Muscle of leg (tissue), 11 donors: ENCODE data around the gene OR8A1. TPM values are rescaled to one million over a fixed set of nuclear protein-coding genes. Genes with fewer than 3 reads are reported as not detected.
A peak's percentile ranks its signal among the peaks of the same experiment; 100 is the strongest.

ENCODE experiments used
- DNase-seq: peaks from one replicate; pipeline ENCODE4 v3.0.0; 2013
- H3K27ac ChIP-seq: one replicate; pipeline ENCODE4 v1.5.1; 2013; ENCODE audit warnings: mild to moderate bottlenecking, low read length, control low read depth
- H3K27me3 ChIP-seq: one replicate; pipeline ENCODE4 v1.6.1; 2013; ENCODE audit warnings: low read length; ENCODE audit not compliant: control insufficient read depth, insufficient read depth
- H3K36me3 ChIP-seq: one replicate; pipeline ENCODE4 v1.6.1; 2013; ENCODE audit warnings: low read length; ENCODE audit not compliant: control insufficient read depth, insufficient read depth
- H3K4me1 ChIP-seq: one replicate; pipeline ENCODE4 v1.6.1; 2013; ENCODE audit warnings: low read length; ENCODE audit not compliant: control insufficient read depth, insufficient read depth
- H3K4me3 ChIP-seq: one replicate; pipeline ENCODE4 v1.5.1; 2013; ENCODE audit warnings: low read length, control low read depth
- H3K9me3 ChIP-seq: replicated peaks from 2 replicates; pipeline ENCODE4 v1.6.1; 2013; ENCODE audit warnings: low read depth, low read length; ENCODE audit not compliant: control insufficient read depth
- WGBS: methylation state at CpG from one replicate; pipeline ENCODE4 v1.1.5; 2013; ENCODE audit warnings: missing lambda C conversion rate; ENCODE audit not compliant: insufficient coverage; 5-methylcytosine and 5-hydroxymethylcytosine counted together
- polyA plus RNA-seq, 8 donors: library from polyadenylated mRNA; unstranded; fragments of 120-200 nt; gene quantifications; one replicate each; pipeline versions ENCODE4 v1.2.1 to v1.2.3, GENCODE V29; 2013; ENCODE audit warnings: inconsistent platforms in 1 of 8, low replicate concordance in 1 of 8; ENCODE audit not compliant: insufficient read length in 8 of 8, insufficient read depth in 1 of 8
- total RNA-seq: library from RNA; stranded (reverse); fragments of 120-200 nt; gene quantifications from one replicate; pipeline ENCODE4 v1.2.4, GENCODE V29; 2013

Gene OR8A1
- total and polyA plus RNA-seq, 9 donors = 0.09 to 0.71 (median 0.24) TPM

DNA sequence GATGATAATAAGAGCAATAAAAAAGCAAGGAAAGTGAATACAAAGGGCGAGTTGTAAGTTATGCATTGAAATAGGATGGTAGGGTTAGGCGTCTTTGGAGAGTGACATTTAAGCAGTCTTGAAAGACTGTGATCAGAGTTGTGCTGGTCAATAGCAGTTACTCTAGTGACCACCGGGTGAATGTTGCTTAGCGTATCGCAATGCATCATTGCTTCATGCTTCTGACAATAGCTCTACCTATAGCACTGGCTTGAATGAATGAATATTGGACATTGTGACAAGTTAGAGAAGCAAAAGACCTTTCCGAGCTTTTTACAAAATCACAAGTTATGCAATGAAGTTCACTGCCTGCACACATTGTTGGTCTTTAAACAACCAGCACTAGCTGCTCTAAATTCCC, 18.6 kb upstream of the OR8A1 start:
- no peak for DNase-seq
- H3K27me3 ChIP-seq = no peaks in the 10 kb centered on the region
- H3K9me3 ChIP-seq = no peaks in the 10 kb centered on the region
- WGBS = no CpG with 5 or more reads among the region's 6 CpGs
- no peak overlapping the region for H3K4me3 ChIP-seq
- H3K27ac ChIP-seq = no peak overlapping the region
- H3K36me3 ChIP-seq = no peaks in the 10 kb centered on the region
- no peaks in the 10 kb centered on the region for H3K4me1 ChIP-seq

DNA sequence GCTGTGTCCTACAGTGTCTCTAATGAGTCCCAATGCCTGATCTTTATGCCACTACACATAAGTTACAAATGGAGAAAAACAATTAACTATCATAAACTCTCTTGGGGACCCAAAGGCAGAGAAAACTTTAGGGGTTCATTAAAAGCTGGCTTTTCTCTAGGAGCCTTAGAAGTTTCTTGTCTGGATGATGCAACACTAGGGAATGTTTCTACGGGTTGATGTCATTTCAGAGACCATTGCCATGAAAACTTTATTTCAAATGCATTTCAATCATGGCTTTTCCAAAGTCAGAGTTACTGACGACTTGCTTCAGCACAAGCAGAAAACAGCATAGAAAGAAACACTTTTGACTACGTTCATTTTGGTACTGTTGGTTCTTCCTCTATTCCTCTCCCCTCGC, 17.8 kb upstream of the OR8A1 start:
- Histone ChIP-seq H3K27ac (no peak overlapping the region), H3K27me3 (no peaks in the 10 kb centered on the region), H3K9me3 (no peaks in the 10 kb centered on the region), H3K36me3 (no peaks in the 10 kb centered on the region), H3K4me1 (no peaks in the 10 kb centered on the region), H3K4me3 (no peak overlapping the region)
- WGBS = 63% methylated on average over 1 of the region's 4 CpGs
- DNase-seq = no peak

DNA sequence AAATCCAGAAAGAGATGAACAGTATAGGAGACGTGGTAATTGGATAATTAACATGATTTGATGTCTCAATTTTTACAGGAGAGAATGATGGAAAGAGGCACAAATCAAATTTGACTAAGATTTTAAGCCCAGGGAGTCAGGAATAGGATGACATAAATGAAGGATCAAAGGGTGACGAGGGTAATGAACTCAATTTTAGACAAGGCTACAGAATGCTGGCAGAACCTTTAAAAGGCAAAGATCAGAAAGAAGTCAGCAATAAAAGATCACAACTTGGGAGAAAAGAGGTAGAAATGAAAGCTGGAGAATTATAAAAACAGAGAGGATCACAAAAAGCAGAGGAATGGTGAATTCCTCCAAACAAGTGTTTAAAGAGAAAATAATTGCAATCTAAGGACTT, 13.0 kb upstream of the OR8A1 start:
- H3K4me3 ChIP-seq = no peak overlapping the region
- no peak overlapping the region for H3K27ac ChIP-seq
- WGBS = 29% methylated on average over 2 of the region's 2 CpGs
- no peaks in the 10 kb centered on the region for H3K9me3 ChIP-seq
- no peaks in the 10 kb centered on the region for H3K27me3 ChIP-seq
- no peaks in the 10 kb centered on the region for H3K4me1 ChIP-seq
- H3K36me3 ChIP-seq = no peaks in the 10 kb centered on the region
- DNase-seq = no peak

DNA sequence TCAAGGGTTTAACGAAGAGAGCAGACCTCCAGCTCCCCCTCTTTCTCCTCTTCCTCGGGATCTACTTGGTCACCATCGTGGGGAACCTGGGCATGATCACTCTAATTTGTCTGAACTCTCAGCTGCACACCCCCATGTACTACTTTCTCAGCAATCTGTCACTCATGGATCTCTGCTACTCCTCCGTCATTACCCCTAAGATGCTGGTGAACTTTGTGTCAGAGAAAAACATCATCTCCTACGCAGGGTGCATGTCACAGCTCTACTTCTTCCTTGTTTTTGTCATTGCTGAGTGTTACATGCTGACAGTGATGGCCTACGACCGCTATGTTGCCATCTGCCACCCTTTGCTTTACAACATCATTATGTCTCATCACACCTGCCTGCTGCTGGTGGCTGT, 363 bp downstream of the OR8A1 start:
- no peaks in the 10 kb centered on the region for H3K9me3 ChIP-seq
- no peaks in the 10 kb centered on the region for H3K27me3 ChIP-seq
- H3K4me1 ChIP-seq = no peaks in the 10 kb centered on the region
- WGBS = 73% methylated on average over 6 of the region's 7 CpGs
- no peak overlapping the region for H3K27ac ChIP-seq
- no peak overlapping the region for H3K4me3 ChIP-seq
- DNase-seq = no peak
- H3K36me3 ChIP-seq = no peaks in the 10 kb centered on the region

DNA sequence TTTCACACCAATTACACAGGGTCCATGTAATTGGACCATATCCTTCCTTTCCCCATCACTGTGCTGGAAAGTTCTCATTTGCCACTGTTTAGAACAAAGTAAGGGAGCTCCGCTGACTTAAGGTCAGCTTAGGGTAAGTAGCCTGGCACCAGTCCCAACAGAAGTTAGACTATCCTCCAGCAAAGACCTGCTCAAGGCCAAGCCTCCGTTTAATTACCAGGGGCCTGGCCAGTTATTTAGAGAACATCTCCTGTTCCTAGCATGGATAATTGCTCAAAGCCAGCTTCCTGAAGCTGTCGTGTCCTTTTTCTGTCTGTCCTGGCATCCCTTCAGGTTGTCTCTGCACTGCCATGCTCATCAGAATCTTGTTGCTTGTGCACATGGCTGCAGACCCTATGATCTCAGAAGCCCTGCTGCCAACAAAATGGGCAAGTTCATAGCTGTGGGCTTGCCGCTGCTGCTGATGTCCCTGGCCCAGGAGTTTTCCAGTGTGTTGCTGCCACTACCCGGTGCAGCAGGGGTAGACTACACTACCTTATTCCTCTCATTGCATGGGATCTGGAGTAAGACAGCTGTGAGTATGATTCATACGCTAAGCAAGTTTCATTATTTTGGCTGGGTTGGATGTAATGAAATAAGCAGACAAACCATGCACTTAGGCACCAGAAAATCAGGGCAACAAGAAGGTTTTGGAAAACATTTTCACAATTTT, 8.1 kb downstream of the OR8A1 start:
- Histone ChIP-seq H3K4me1 (peaks cover 10% of the 10 kb centered on the region), H3K27ac (no peak overlapping the region), H3K27me3 (no peaks in the 10 kb centered on the region), H3K9me3 (no peaks in the 10 kb centered on the region), H3K36me3 (no peaks in the 10 kb centered on the region), H3K4me3 (no peak overlapping the region)
- peak; percentile 61 for DNase-seq
- WGBS = 47% methylated on average over 3 of the region's 6 CpGs

DNA sequence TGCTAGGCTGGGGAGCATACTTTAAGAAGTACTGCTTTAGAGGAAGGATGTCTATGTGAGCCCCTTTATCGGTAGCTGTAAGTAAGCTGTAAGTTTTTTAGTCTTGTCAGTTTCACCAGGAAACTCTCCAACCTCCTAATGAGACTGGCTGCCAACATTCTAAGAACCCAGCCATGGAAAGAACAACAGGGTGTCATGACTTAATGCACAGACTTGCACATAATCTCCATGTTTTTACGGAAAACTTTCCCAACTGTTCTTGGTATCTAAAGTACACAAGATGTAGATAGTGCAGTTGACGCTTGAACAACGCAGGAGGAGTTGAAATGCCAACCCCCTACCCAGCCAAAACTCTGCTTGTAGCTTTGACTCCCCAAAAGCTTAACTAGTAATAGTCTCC, 9.0 kb downstream of the OR8A1 start:
- Histone ChIP-seq H3K27me3 (no peaks in the 10 kb centered on the region), H3K4me3 (no peak overlapping the region), H3K9me3 (no peaks in the 10 kb centered on the region), H3K36me3 (no peaks in the 10 kb centered on the region), H3K27ac (no peak overlapping the region), H3K4me1 (peaks cover 10% of the 10 kb centered on the region)
- WGBS = no CpG with 5 or more reads among the region's 4 CpGs
- DNase-seq = no peak

DNA sequence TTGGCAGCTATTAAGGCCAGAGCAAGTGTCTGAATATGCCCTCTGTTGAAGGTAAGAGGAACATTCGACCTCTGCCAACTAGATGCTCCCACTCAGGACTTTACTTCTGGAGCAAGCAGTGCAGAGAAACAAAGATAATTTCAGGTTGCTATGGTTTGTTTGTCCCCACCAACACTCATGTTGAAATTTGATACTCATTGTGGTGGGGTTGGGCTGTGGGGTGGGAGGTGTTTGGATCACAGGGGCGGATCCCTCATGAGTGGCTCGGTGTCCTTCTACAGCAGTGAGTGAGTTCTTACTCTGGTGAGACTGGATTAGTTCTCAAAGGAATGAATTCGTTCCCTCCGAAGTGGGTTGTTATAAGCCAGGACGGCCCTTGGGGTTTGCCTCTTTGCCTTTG, 12.0 kb downstream of the OR8A1 start:
- H3K4me3 ChIP-seq = no peak overlapping the region
- WGBS = 93% methylated on average over 3 of the region's 6 CpGs

DNA sequence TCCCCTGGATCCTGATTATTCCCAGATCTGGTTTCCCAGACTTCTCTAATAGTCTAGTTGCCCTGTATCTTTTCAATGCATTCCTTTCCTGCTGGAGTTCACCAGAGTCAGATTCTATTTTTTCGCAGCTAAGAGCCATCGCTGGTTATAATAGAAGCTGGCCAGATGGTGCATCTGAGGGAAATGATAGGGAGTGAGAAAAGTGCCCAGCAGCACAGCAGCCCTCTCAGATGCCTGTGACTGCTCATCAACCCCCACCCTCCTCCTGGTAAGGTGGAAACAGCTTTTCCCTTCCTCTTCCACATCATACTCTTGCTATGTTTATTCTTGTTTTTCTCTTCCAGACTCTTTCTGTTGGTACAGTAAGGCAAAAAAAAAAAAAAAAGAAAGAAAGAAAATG, 12.8 kb downstream of the OR8A1 start:
- no peak overlapping the region for H3K27ac ChIP-seq
- peaks cover 7% of the 10 kb centered on the region for H3K4me1 ChIP-seq
- H3K27me3 ChIP-seq = no peaks in the 10 kb centered on the region
- no CpG with 5 or more reads among the region's 2 CpGs for WGBS
- no peaks in the 10 kb centered on the region for H3K36me3 ChIP-seq
- no peaks in the 10 kb centered on the region for H3K9me3 ChIP-seq
- DNase-seq = no peak
- no peak overlapping the region for H3K4me3 ChIP-seq

More for the DNA sequence above, 12.0 kb downstream of the OR8A1 start:
- H3K36me3 ChIP-seq = no peaks in the 10 kb centered on the region
- H3K27me3 ChIP-seq = no peaks in the 10 kb centered on the region
- no peak overlapping the region for H3K27ac ChIP-seq
- H3K9me3 ChIP-seq = no peaks in the 10 kb centered on the region
- H3K4me1 ChIP-seq = peaks cover 10% of the 10 kb centered on the region
- DNase-seq = peak; percentile 4

DNA sequence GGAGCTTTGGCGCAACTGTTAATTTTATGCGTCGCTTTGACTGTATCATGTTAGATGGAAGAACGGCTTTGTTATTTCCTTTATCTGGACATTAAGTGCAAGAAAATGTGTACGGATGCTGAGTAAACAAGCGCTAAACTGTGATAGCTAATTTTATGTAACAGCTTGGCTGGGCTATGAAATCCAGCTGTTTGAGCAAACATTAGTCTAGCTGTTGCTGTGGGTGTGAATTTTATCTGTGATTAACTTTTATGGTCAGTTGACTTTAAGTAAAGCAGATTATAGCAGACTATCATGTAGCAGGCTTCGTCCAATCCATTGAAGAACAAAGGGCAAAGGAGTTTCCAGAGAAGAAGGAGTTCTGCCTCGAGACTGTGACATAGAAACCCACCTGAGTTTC, 14.0 kb downstream of the OR8A1 start:
- H3K4me3 ChIP-seq = no peak overlapping the region
- H3K9me3 ChIP-seq = no peaks in the 10 kb centered on the region
- DNase-seq = no peak
- H3K36me3 ChIP-seq = no peaks in the 10 kb centered on the region
- H3K27ac ChIP-seq = no peak overlapping the region
- no peaks in the 10 kb centered on the region for H3K27me3 ChIP-seq
- 91% methylated on average over 6 of the region's 8 CpGs for WGBS
- no peaks in the 10 kb centered on the region for H3K4me1 ChIP-seq

DNA sequence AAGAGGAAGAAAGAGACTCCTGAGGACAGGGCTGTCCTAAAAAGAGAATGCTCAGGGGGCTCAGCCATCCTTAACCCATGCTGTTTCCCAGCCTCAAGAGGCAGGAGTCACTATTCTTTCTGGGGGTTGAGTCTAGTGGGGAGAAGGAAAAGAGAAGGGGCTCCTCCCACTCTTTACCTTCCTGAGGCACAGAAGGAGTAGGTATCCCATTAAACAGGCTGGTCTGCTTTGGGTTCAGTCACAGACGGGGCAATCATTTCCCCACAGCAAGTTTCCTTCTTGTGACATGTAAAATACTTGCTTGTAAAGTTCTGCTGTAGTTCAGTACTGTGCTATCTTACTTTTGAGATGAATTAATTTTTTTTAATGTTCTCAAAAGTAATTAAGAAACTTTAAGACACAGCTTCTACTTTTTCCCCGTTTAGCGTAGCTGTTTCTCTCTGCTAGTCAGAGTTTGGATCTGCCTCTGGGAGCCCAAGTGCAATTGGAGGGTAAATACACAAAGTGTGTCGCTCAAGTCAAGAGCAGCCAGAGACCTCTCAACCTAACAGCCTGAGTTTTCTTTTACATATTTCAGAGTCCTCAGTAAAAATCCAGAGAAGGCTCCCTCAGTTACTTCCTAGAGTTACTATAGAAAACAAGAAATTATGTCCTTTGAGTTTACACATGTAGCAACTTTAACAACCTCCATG, 15.0 kb downstream of the OR8A1 start:
- H3K27me3 ChIP-seq = no peaks in the 10 kb centered on the region
- no peak overlapping the region for H3K4me3 ChIP-seq
- H3K27ac ChIP-seq = no peak overlapping the region
- WGBS = 80% methylated on average over 1 of the region's 4 CpGs
- H3K36me3 ChIP-seq = no peaks in the 10 kb centered on the region
- no peaks in the 10 kb centered on the region for H3K4me1 ChIP-seq
- no peak for DNase-seq
- H3K9me3 ChIP-seq = no peaks in the 10 kb centered on the region
